Adrenal gland (tissue), 5 donors: ENCODE measurements around the gene BACH1.

Experiments used
- POLR2A ChIP-seq, 2 donors: fragments of 450-650 bp; IDR thresholded peaks; one replicate each; pipeline ENCODE4 v1.6.1; 2017; ENCODE audit warnings: antibody characterized with exemption in 2 of 2, mild to moderate bottlenecking in 2 of 2, moderate library complexity in 1 of 2
- TF ChIP-seq, protein P1 (sequence below), 6 experiments: fragments of 450-650 bp in 4 of 6; fragments of 200-600 bp in 2 of 6; sonication (generic) in 1 of 6; IDR thresholded peaks; 1 replicate in 5 of 6; 2 replicates in 1 of 6; pipeline versions ENCODE4 v1.5.1 to v1.8.0; 2016 to 2021; ENCODE audit warnings: antibody characterized with exemption in 6 of 6, mild to moderate bottlenecking in 2 of 6, moderate library complexity in 1 of 6
- donor health status: DM: no; HTN: no; CAD: no.

DNA sequence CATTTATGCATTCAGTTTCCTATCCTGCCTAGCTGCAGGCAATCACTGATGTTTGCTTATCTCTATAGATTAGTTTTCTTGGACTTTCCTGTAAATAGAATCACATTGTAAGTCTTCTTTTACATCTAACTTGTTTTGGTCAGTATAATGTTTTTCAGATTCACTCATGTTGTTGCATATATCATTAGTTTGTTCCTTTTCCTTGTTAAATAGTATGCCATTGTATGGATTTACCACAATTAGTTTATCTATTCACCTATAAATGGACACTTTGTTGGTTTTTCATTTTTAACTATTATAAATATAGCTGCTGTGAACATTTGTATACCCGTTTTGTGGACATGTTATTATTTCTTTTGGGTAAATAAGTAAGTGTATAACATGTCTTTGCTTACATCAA, 44.2 kb upstream of the BACH1 start:
- TF ChIP-seq, protein P1, sequence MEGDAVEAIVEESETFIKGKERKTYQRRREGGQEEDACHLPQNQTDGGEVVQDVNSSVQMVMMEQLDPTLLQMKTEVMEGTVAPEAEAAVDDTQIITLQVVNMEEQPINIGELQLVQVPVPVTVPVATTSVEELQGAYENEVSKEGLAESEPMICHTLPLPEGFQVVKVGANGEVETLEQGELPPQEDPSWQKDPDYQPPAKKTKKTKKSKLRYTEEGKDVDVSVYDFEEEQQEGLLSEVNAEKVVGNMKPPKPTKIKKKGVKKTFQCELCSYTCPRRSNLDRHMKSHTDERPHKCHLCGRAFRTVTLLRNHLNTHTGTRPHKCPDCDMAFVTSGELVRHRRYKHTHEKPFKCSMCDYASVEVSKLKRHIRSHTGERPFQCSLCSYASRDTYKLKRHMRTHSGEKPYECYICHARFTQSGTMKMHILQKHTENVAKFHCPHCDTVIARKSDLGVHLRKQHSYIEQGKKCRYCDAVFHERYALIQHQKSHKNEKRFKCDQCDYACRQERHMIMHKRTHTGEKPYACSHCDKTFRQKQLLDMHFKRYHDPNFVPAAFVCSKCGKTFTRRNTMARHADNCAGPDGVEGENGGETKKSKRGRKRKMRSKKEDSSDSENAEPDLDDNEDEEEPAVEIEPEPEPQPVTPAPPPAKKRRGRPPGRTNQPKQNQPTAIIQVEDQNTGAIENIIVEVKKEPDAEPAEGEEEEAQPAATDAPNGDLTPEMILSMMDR (IDR thresholded peaks at IDR 0.05): no peak
- no peak for TF ChIP-seq POLR2A (IDR thresholded peaks at IDR 0.05)
